Effector memory CD4-positive, alpha-beta T cell (primary cell): ENCODE measurements around the gene RBM18.

Experiments
- DNase-seq, 3 donors: peaks; one replicate each; pipeline ENCODE4 v3.0.0-alpha.2; 2020
- H3K27ac ChIP-seq: 2 replicates; pipeline ENCODE4 v1.7.0; 2013; ENCODE audit warnings: mild to moderate bottlenecking, low read length, moderate library complexity; ENCODE audit not compliant: insufficient read depth, poor library complexity, severe bottlenecking
- H3K27me3 ChIP-seq: replicated peaks from 2 replicates; pipeline ENCODE4 v1.7.0; 2013; ENCODE audit warnings: mild to moderate bottlenecking, low read length; ENCODE audit not compliant: insufficient read depth, control insufficient read depth, poor library complexity, severe bottlenecking
- H3K36me3 ChIP-seq: 2 replicates; pipeline ENCODE4 v1.7.0; 2013; ENCODE audit warnings: mild to moderate bottlenecking, low read length, moderate library complexity; ENCODE audit not compliant: control insufficient read depth, insufficient read depth
- H3K4me1 ChIP-seq: 2 replicates; pipeline ENCODE4 v1.7.0; 2013; ENCODE audit warnings: low read length, mild to moderate bottlenecking; ENCODE audit not compliant: control insufficient read depth, insufficient read depth, poor library complexity, severe bottlenecking
- H3K4me3 ChIP-seq: 2 replicates; pipeline ENCODE4 v1.7.0; 2013; ENCODE audit warnings: low read length, low read depth, mild to moderate bottlenecking; ENCODE audit not compliant: insufficient read depth, poor library complexity, severe bottlenecking
- H3K9me3 ChIP-seq: 2 replicates; pipeline ENCODE4 v1.7.0; 2013; ENCODE audit warnings: mild to moderate bottlenecking, low read length, moderate library complexity; ENCODE audit not compliant: control insufficient read depth

The RBM18 gene

DNA sequence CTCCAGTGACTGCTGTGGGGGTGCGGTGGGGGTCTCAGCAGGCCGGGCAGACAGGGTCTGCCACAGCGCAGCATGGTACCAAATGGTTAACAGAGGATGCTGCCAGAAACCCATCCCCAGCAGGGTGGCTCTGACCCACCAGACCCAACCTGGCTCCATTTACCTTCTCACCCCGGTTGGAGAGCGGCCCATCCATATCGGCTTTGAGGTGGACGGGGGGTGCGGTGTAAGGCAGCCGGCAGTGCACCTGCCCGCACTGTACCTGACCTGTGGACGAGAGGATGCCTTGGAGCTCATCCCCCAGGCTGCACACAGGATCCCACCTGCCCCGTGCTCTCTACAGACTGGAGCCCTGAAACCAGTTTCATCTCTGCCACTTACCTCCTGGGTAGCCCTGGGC, 55.2 kb downstream of the RBM18 start:
- Histone ChIP-seq H3K9me3 (no peaks in the 10 kb centered on the region), H3K27ac (no peak overlapping the region), H3K27me3 (peaks cover 25% of the 10 kb centered on the region), H3K36me3 (no peaks in the 10 kb centered on the region), H3K4me3 (no peak overlapping the region), H3K4me1 (peaks cover 6% of the 10 kb centered on the region)
- no peak for DNase-seq

- Histone ChIP-seq H3K27me3 (peaks cover 4% of the 10 kb centered on the region), H3K27ac (no peak overlapping the region), H3K4me1 (no peaks in the 10 kb centered on the region), H3K9me3 (no peaks in the 10 kb centered on the region), H3K4me3 (no peak overlapping the region), H3K36me3 (no peaks in the 10 kb centered on the region)
- no peak for DNase-seq
Observed at GRCh38 chr9:122207096-122207495, 57.5 kb downstream of the RBM18 start.

DNA sequence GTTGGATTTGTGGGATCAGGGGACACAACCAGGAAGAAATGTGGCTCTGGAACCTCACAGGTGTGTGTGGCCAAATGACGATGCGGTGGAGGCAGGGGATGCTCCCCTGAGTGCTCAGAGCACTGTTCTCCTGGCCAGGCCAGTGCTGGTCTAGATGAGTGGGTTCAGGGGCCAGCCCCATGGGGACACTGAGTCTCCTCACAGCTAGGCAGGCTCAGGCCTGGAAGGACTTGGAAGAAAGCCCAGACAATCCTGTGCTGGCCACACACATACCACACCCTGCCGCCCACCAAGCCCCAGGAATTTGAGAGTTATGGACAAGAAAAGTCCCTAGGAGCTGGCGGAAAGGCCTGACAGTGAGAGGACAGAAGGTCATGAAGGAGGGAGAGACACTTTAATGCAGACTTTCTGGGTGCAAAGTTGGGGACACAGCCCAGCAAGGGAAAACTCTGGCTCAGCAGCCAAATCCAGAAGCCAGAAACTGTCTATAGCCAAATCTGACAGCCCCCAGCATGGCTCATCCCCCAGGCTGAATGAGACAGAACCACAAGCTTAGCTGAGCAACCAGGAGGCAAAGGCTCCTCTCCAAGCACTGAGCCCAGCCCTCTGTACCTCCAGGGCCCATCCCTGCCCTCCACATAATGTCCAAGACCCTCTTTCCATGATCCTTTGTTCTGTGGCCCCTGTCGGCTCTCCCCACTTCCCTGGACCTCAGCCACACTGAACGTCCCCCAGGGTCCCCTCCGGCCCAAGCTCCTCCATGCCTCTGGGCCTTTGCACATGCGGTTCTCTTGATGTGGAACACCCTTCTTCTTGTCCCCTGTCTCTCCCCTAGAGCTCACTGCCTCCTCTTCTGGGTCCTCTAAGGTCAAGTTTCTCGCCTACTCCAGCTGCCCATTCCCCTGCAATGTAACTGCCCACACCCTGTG, 58.3 kb downstream of the RBM18 start:
- no peak for DNase-seq
- no peaks in the 10 kb centered on the region for H3K4me1 ChIP-seq
- no peak overlapping the region for H3K27ac ChIP-seq
- H3K4me3 ChIP-seq: no peak overlapping the region
- H3K27me3 ChIP-seq: peaks cover 4% of the 10 kb centered on the region
- H3K36me3 ChIP-seq: no peaks in the 10 kb centered on the region
- no peaks in the 10 kb centered on the region for H3K9me3 ChIP-seq

- H3K27ac ChIP-seq: no peak overlapping the region
- H3K36me3 ChIP-seq: no peaks in the 10 kb centered on the region
- no peaks in the 10 kb centered on the region for H3K9me3 ChIP-seq
- H3K4me3 ChIP-seq: no peak overlapping the region
- H3K27me3 ChIP-seq: peaks cover 4% of the 10 kb centered on the region
- no peak for DNase-seq
- no peaks in the 10 kb centered on the region for H3K4me1 ChIP-seq
Observed at GRCh38 chr9:122205176-122205575, 59.5 kb downstream of the RBM18 start.

DNA sequence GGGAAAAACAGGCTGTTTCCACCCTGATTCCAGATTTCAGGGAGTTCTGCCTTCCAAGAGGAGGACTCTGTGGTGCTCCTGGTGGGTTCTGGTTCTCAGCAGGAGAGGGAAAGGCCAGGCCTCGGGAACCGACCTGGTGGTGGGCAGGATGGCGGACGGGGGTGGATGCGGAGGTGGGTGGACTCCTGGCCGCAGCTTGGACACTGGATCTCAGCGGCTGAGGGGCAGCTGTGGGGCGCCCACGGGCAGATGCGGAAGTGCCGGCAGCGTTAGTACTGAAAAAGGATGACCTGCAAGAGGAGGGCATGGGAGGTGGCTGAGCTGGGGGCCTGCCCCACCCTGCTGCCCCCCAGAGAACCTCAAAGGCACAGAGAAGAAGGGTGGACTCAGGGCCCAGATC, 60.1 kb downstream of the RBM18 start:
- no peak for DNase-seq
- H3K27me3 ChIP-seq: peaks cover 4% of the 10 kb centered on the region
- H3K27ac ChIP-seq: no peak overlapping the region
- no peaks in the 10 kb centered on the region for H3K36me3 ChIP-seq
- no peaks in the 10 kb centered on the region for H3K9me3 ChIP-seq
- no peaks in the 10 kb centered on the region for H3K4me1 ChIP-seq
- H3K4me3 ChIP-seq: no peak overlapping the region

GRCh38 chr9:122204055-122204454, 60.6 kb downstream of the RBM18 start:
- no peaks in the 10 kb centered on the region for H3K36me3 ChIP-seq
- DNase-seq: no peak
- no peaks in the 10 kb centered on the region for H3K9me3 ChIP-seq
- no peak overlapping the region for H3K27ac ChIP-seq
- no peak overlapping the region for H3K4me3 ChIP-seq
- no peaks in the 10 kb centered on the region for H3K4me1 ChIP-seq
- peaks cover 4% of the 10 kb centered on the region for H3K27me3 ChIP-seq

GRCh38 chr9:122202111-122202510, 62.5 kb downstream of the RBM18 start:
- Histone ChIP-seq H3K36me3 (no peaks in the 10 kb centered on the region), H3K4me1 (no peaks in the 10 kb centered on the region), H3K27ac (no peak overlapping the region), H3K27me3 (no peaks in the 10 kb centered on the region), H3K4me3 (no peak overlapping the region), H3K9me3 (no peaks in the 10 kb centered on the region)
- no peak for DNase-seq

- Histone ChIP-seq H3K27ac (no peak overlapping the region), H3K27me3 (no peaks in the 10 kb centered on the region), H3K36me3 (no peaks in the 10 kb centered on the region), H3K4me1 (no peaks in the 10 kb centered on the region), H3K9me3 (no peaks in the 10 kb centered on the region), H3K4me3 (no peak overlapping the region)
- no peak for DNase-seq
Observed at GRCh38 chr9:122201641-122202040, 63.0 kb downstream of the RBM18 start.

DNA sequence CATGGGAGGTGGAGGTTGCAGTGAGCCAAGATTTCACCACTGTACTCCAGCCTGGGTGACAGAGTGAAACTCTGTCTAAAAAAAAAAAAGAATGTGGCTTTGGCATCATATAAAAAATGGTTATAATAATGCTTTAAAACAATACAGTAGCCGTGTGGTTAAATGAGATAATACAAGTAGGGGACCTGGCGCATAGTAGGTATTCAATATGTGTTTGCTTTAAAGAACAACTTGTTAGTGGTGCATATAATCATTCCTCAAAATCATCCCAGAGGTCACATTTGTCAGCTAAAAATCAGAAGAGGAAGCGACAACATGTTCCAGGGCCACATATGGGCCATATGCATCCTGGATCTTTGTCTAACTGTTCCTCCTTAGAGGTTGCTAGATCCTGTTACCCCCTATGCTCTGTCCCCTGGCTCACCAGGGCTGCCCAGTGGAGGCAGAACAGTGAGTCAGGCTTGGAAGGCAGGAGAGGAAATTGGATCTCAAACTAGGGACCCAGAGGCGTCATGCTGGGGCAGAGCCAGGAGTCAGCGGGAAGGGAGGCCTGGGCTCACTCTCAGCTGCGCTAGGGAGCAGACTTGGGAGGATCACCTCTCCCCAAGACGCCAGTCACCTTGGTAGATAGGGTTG, 63.6 kb downstream of the RBM18 start:
- DNase-seq: no peak
- no peaks in the 10 kb centered on the region for H3K36me3 ChIP-seq
- no peaks in the 10 kb centered on the region for H3K4me1 ChIP-seq
- no peak overlapping the region for H3K27ac ChIP-seq
- H3K9me3 ChIP-seq: no peaks in the 10 kb centered on the region
- no peaks in the 10 kb centered on the region for H3K27me3 ChIP-seq
- H3K4me3 ChIP-seq: no peak overlapping the region

DNA sequence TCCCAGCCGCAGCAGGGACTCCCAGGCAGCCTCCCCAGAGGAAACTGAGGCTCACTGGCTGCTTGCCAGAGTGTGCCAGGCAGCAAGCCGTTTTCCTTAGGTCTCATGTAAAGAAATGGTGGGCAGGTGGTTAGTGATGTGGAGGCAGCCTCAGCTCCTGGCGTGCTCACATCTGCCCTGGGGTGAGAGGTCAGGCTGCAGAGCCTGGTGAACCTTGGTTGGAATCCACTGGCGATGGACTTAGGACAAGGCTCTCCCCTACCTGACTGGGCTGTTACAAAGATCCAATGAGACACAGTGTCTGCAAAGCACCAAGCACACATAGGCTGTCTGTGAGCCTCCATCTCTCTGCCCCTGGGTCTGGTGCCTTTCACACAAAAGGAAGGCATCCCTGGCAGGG, 66.8 kb downstream of the RBM18 start:
- Histone ChIP-seq H3K27me3 (no peaks in the 10 kb centered on the region), H3K27ac (no peak overlapping the region), H3K4me1 (no peaks in the 10 kb centered on the region), H3K9me3 (no peaks in the 10 kb centered on the region), H3K4me3 (no peak overlapping the region), H3K36me3 (no peaks in the 10 kb centered on the region)
- DNase-seq: no peak
